Activated CD4-positive, alpha-beta T cell treated with anti-CD3 and anti-CD28 coated beads, Interleukin-2, amount 10 ng/mL, durations not matched to agents 24 days and 14 days (primary cell): Measurements from ENCODE around the gene GLT6D1. TPM values are rescaled to one million over a fixed set of nuclear protein-coding genes. Genes with fewer than 3 reads are reported as not detected.

Experiments
- DNase-seq: peaks from one replicate; pipeline ENCODE4 v3.0.0; 2022
- H3K27ac Mint-ChIP-seq: one replicate; pipeline ENCODE4 v1.8.0; 2022; ENCODE audit warnings: mild to moderate bottlenecking, mixed read lengths
- H3K27me3 Mint-ChIP-seq: one replicate; pipeline ENCODE4 v1.8.0; 2022; ENCODE audit warnings: mixed read lengths
- H3K36me3 Mint-ChIP-seq: one replicate; pipeline ENCODE4 v1.8.0; 2022; ENCODE audit warnings: low read depth, mild to moderate bottlenecking, mixed read lengths
- H3K4me1 Mint-ChIP-seq: one replicate; pipeline ENCODE4 v1.8.0; 2021; ENCODE audit warnings: mixed read lengths
- H3K4me3 Mint-ChIP-seq: one replicate; pipeline ENCODE4 v1.8.0; 2022; ENCODE audit warnings: mild to moderate bottlenecking, moderate library complexity, mixed read lengths
- H3K9me3 Mint-ChIP-seq: one replicate; pipeline ENCODE4 v1.8.0; 2021; ENCODE audit warnings: mixed read lengths
- intact Hi-C: fragments of 100-400 bp; cut with micrococcal nuclease; formaldehyde crosslinking; loops from one replicate; pipeline ENCODE4 v1.15.1; 2023
- total RNA-seq: library from RNA; stranded (reverse); gene quantifications from 2 replicates; pipeline ENCODE4 v1.2.3, GENCODE V29; 2022

The GLT6D1 gene
- total RNA-seq, 1 donor from 2014 or later: not detected

- Mint-ChIP-seq H3K27ac (no peak overlapping the region), H3K9me3 (peaks cover 5% of the 10 kb centered on the region), H3K4me3 (no peak overlapping the region), H3K4me1 (no peaks in the 10 kb centered on the region), H3K36me3 (no peaks in the 10 kb centered on the region), H3K27me3 (peaks cover 2% of the 10 kb centered on the region)
- intact Hi-C loops: no loop called here
- DNase-seq: no peak
Measured at GRCh38 chr9:135622415-135623020, 16.8 kb downstream of the GLT6D1 start.

DNA sequence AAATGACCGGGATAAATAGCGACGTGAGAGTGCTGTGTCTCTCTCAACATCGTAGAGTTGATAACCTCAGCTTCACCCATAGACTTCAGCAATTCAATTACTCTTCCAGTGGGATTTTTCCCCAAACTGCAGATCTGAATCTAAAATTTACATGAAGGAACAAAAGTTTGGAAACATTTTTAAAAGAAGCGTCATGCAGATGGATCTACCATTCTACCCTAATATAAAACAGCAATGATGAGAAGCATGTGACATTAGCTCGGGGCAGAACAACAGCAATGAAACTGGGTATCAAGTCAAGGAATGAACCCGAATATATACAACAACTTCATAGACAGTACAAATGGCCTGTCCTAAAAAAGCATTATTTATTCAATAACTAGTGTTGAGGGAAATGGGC lies 18.8 kb downstream of the GLT6D1 start:
- Mint-ChIP-seq H3K27me3 (no peaks in the 10 kb centered on the region), H3K4me3 (no peak overlapping the region), H3K4me1 (no peaks in the 10 kb centered on the region), H3K36me3 (no peaks in the 10 kb centered on the region), H3K9me3 (no peaks in the 10 kb centered on the region), H3K27ac (no peak overlapping the region)
- no peak for DNase-seq
- intact Hi-C loops: no loop called here

DNA sequence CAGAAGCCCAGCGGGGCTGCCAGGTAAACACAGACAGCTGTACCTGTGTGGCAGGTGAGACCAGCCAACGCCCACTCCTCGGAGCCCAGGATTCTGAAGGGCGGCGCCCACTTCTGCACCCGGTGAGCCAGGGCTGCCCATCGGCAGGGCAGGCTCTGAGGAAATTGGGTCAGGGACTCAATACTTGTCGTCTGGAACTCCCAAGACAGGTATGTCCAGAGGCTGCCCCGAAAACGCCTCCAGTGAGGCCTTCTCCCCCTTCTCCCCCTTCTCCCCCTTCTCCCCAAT lies 19.8 kb downstream of the GLT6D1 start:
- no peak for DNase-seq
- Mint-ChIP-seq H3K9me3 (no peaks in the 10 kb centered on the region), H3K4me1 (no peaks in the 10 kb centered on the region)

GRCh38 chr9:135618866-135619598 lies 20.3 kb downstream of the GLT6D1 start:
- Mint-ChIP-seq H3K27ac (no peak overlapping the region), H3K36me3 (no peaks in the 10 kb centered on the region), H3K4me3 (no peak overlapping the region), H3K4me1 (no peaks in the 10 kb centered on the region), H3K9me3 (no peaks in the 10 kb centered on the region), H3K27me3 (no peaks in the 10 kb centered on the region)
- peak; percentile 50 for DNase-seq
- intact Hi-C loops: no loop called here

More for the DNA sequence above, 19.8 kb downstream of the GLT6D1 start:
- Mint-ChIP-seq H3K36me3 (no peaks in the 10 kb centered on the region), H3K4me3 (no peak overlapping the region), H3K27me3 (no peaks in the 10 kb centered on the region), H3K27ac (no peak overlapping the region)
- intact Hi-C loops: no loop called here

- no peaks in the 10 kb centered on the region for H3K9me3 Mint-ChIP-seq
- H3K4me1 Mint-ChIP-seq: no peaks in the 10 kb centered on the region
- no peak for DNase-seq
- no peaks in the 10 kb centered on the region for H3K27me3 Mint-ChIP-seq
- intact Hi-C loops: no loop called here
- no peaks in the 10 kb centered on the region for H3K36me3 Mint-ChIP-seq
- H3K4me3 Mint-ChIP-seq: no peak overlapping the region
- no peak overlapping the region for H3K27ac Mint-ChIP-seq
Measured at GRCh38 chr9:135617991-135618411, 21.3 kb downstream of the GLT6D1 start.

DNA sequence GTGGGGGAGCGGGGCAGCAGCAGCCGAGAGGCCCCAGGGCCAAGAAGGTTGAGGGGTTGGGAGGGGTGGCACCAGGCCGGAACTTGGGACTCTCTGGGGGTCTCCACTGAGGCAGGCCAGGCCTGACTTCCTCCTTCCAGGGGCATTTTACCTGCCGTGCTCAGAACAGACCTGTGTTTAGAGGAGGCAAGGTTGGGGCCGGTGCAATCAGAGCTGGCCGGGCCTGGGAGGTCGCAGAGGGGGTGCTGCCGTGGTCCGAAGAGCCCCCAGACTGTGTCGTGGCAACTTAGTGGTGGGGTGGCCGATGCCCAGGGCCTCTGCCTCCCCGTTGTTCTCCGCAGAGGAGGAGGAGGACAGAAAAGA lies 21.8 kb downstream of the GLT6D1 start:
- Mint-ChIP-seq H3K27ac (no peak overlapping the region), H3K9me3 (no peaks in the 10 kb centered on the region), H3K27me3 (no peaks in the 10 kb centered on the region), H3K4me3 (no peak overlapping the region), H3K36me3 (no peaks in the 10 kb centered on the region), H3K4me1 (no peaks in the 10 kb centered on the region)
- intact Hi-C loops: no loop called here
- DNase-seq: no peak

GRCh38 chr9:135616619-135617537 lies 22.5 kb downstream of the GLT6D1 start:
- intact Hi-C loops: no loop called here
- H3K4me3 Mint-ChIP-seq: no peak overlapping the region
- no peaks in the 10 kb centered on the region for H3K4me1 Mint-ChIP-seq
- H3K36me3 Mint-ChIP-seq: no peaks in the 10 kb centered on the region
- H3K27ac Mint-ChIP-seq: no peak overlapping the region
- DNase-seq: no peak
- no peaks in the 10 kb centered on the region for H3K27me3 Mint-ChIP-seq
- H3K9me3 Mint-ChIP-seq: no peaks in the 10 kb centered on the region

DNA sequence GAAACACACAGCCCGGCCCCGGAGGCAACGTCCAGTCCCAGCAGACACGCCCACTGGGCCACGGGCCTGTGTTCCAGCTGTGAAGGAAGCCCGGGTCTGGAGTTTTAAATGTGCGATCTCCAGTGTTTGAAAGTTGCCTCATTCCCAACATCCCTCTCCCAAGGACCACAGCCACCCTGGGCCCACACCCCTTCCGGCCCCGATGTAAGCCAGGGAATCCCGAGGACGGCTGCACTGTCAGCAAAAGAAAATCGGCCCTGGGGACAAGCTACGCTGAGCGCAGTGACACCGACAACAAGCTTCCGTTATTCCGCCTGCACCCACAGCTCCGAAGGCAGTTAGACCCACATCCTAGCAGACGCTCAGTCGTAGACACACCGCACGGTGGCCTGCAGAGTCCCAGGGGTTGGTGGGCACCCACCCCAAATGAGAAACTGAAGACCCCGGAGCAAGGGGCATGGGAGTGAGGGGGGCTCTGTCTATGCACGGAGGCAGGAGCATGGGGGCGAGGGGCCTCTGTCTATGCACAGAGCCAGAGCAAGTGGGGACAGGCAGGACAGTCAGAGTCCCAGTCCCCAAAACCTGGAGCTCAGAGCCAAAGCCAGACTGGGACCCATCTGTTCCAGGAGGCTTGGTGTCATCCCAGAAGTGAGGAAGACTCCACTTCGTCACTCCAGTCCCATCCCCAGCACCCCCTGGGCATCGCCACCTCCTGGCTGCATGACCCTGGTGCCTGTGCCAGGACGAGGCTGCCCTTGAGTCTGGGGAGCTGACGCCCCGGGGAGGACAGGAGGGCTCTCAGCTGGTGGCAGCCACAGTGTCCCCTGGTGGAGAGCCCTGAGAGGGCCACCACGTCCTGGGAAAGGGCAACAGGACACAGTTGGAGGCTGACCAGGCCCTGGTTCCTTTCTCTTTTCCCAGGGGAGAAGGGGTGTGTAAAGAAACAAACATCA lies 23.4 kb downstream of the GLT6D1 start:
- no peak for DNase-seq
- intact Hi-C loops: no loop called here
- Mint-ChIP-seq H3K27me3 (no peaks in the 10 kb centered on the region), H3K27ac (no peak overlapping the region), H3K9me3 (no peaks in the 10 kb centered on the region), H3K4me3 (no peak overlapping the region), H3K4me1 (no peaks in the 10 kb centered on the region), H3K36me3 (no peaks in the 10 kb centered on the region)

GRCh38 chr9:135614821-135615665 lies 24.3 kb downstream of the GLT6D1 start:
- no peaks in the 10 kb centered on the region for H3K4me1 Mint-ChIP-seq
- H3K27ac Mint-ChIP-seq: no peak overlapping the region

GRCh38 chr9:135613946-135614805 lies 25.2 kb downstream of the GLT6D1 start:
- H3K4me3 Mint-ChIP-seq: no peak overlapping the region

More at GRCh38 chr9:135614821-135615665, 24.3 kb downstream of the GLT6D1 start:
- Mint-ChIP-seq H3K9me3 (no peaks in the 10 kb centered on the region), H3K27me3 (no peaks in the 10 kb centered on the region), H3K4me3 (no peak overlapping the region), H3K36me3 (no peaks in the 10 kb centered on the region)
- DNase-seq: no peak
- intact Hi-C loops: no loop called here

DNA sequence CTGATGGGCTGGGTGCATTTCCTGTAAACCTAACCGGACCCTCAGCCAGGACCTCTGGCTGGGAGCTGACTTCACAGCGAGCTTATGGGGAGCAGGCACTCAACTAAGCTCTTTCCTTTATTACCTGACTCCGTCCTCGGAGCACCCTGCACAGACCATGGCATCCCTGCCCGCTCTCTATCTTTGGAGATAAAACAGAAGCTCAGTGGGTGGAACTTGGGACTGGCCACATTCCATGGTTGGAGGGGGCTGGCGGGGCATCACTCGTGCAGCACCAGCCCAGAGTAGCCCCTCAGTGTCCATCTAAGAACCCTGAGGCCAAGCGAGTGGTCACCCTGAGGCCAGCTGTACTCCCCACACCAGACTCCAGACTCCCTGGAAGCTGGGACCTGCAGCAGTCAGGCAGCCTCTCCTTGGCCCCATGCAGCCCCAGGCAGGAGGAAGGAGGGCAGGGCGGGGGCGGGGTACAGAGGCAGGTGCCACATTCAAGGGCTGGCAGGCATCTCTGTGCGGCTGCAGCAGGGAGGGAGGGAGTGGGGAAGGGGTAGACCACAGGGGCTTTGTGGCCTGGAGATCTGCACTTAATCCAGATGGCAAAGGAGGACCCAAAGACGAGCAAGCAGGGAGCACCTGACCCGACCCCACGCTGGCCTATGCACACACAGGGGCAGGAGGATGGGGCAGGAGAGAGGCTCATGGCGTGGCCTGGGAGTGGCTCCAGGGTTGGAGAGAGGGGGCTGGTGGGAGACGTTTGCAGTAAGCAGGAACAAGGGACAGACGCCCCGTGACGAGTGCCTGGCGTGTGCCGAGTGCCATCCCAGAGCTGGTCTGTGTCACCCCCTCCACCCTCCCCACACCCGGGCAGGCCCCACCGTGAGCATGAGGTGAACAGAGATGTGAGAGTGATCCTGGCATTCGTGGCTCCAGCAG lies 26.1 kb downstream of the GLT6D1 start:
- no peak overlapping the region for H3K27ac Mint-ChIP-seq
- DNase-seq: no peak
- H3K36me3 Mint-ChIP-seq: no peaks in the 10 kb centered on the region
- no peaks in the 10 kb centered on the region for H3K27me3 Mint-ChIP-seq
- no peaks in the 10 kb centered on the region for H3K4me1 Mint-ChIP-seq
- intact Hi-C loops: no loop called here
- no peaks in the 10 kb centered on the region for H3K9me3 Mint-ChIP-seq
- H3K4me3 Mint-ChIP-seq: no peak overlapping the region

More at GRCh38 chr9:135613946-135614805, 25.2 kb downstream of the GLT6D1 start:
- no peaks in the 10 kb centered on the region for H3K27me3 Mint-ChIP-seq
- H3K9me3 Mint-ChIP-seq: no peaks in the 10 kb centered on the region
- no peak overlapping the region for H3K27ac Mint-ChIP-seq
- no peak for DNase-seq
- H3K36me3 Mint-ChIP-seq: no peaks in the 10 kb centered on the region
- H3K4me1 Mint-ChIP-seq: no peaks in the 10 kb centered on the region
- intact Hi-C loops: no loop called here
